HepG2 (cell line): ENCODE measurements around the gene FAM221B. TPM values are rescaled to one million over a fixed set of nuclear protein-coding genes. Genes with fewer than 3 reads are reported as not detected.

ENCODE experiments used
- BCL6 ChIP-seq: IDR thresholded peaks from 2 replicates; pipeline ENCODE4 v1.6.1; 2016; ENCODE audit warnings: missing genetic modification reagents, missing compliant biosample characterization
- DR1 ChIP-seq: sonication (generic); formaldehyde crosslinking; IDR thresholded peaks from 2 replicates; pipeline ENCODE4 v1.8.0; 2021; ENCODE audit warnings: mild to moderate bottlenecking, missing genetic modification reagents, inconsistent platforms
- ISX ChIP-seq: sonication (generic); formaldehyde crosslinking; conservative IDR thresholded peaks from 2 replicates; pipeline ENCODE4 v1.5.0; 2020; ENCODE audit warnings: missing genetic modification reagents
- LCORL ChIP-seq, 2 experiments: fragments of 450-650 bp in 1 of 2; sonication (generic) in 1 of 2; formaldehyde crosslinking in 1 of 2; IDR thresholded peaks; 2 replicates each; pipeline versions ENCODE4 v1.5.0 to v1.6.1; 2017 to 2020; ENCODE audit warnings: antibody characterized with exemption in 1 of 2, missing genetic modification reagents in 1 of 2
- MAF1 ChIP-seq: sonication (generic); formaldehyde crosslinking; IDR thresholded peaks from 2 replicates; pipeline ENCODE4 v1.5.0; 2020; ENCODE audit warnings: missing genetic modification reagents, borderline replicate concordance
- MTF2 ChIP-seq: sonication (generic); formaldehyde crosslinking; IDR thresholded peaks from 2 replicates; pipeline ENCODE4 v1.5.0; 2020; ENCODE audit warnings: missing genetic modification reagents, borderline replicate concordance
- REL ChIP-seq: sonication (generic); formaldehyde crosslinking; conservative IDR thresholded peaks from 2 replicates; pipeline ENCODE4 v1.8.0; 2022; ENCODE audit warnings: mild to moderate bottlenecking, missing genetic modification reagents, moderate library complexity
- REPIN1 ChIP-seq: sonication (generic); formaldehyde crosslinking; IDR thresholded peaks from 2 replicates; pipeline ENCODE4 v1.8.0; 2022; ENCODE audit warnings: missing genetic modification reagents, low read depth, mild to moderate bottlenecking, borderline replicate concordance
- SMAD3 ChIP-seq: sonication (generic); formaldehyde crosslinking; IDR thresholded peaks from 2 replicates; pipeline ENCODE4 v1.4.0; 2020; ENCODE audit warnings: missing genetic modification reagents
- SUZ12 ChIP-seq: fragments of 150-350 bp; IDR thresholded peaks from 2 replicates; pipeline ENCODE4 v1.6.1; 2014; ENCODE audit warnings: low read depth, low read length
- TOE1 ChIP-seq: sonication (generic); formaldehyde crosslinking; IDR thresholded peaks from 2 replicates; pipeline ENCODE4 v1.4.0; 2020; ENCODE audit warnings: mild to moderate bottlenecking, missing genetic modification reagents
- ZFP91 ChIP-seq: sonication (generic); formaldehyde crosslinking; IDR thresholded peaks from 2 replicates; pipeline ENCODE4 v1.9.0; 2022; ENCODE audit warnings: missing genetic modification reagents, mild to moderate bottlenecking, borderline replicate concordance
- ZNF121 ChIP-seq: sonication (generic); formaldehyde crosslinking; IDR thresholded peaks from 2 replicates; pipeline ENCODE4 v1.5.0; 2020; ENCODE audit warnings: mild to moderate bottlenecking, missing genetic modification reagents
- ZNF274 ChIP-seq: sonication (generic); formaldehyde crosslinking; IDR thresholded peaks from 2 replicates; pipeline ENCODE4 v1.5.1; 2020; ENCODE audit warnings: mild to moderate bottlenecking, missing genetic modification reagents
- ZNF367 ChIP-seq: sonication (generic); formaldehyde crosslinking; IDR thresholded peaks from 2 replicates; pipeline ENCODE4 v1.4.0; 2020; ENCODE audit warnings: missing genetic modification reagents, borderline replicate concordance
- ZNF850 ChIP-seq: sonication (generic); formaldehyde crosslinking; conservative IDR thresholded peaks from 2 replicates; pipeline ENCODE4 v1.9.0; 2021; ENCODE audit warnings: mild to moderate bottlenecking, missing genetic modification reagents
- polyA plus RNA-seq, 8 experiments: library from polyadenylated mRNA; depleted of rRNA in 3 of 8; stranded (reverse) in 7 of 8; unstranded in 1 of 8; fragments of >200 nt; fragmentation: Illumina TruSeq in 4 of 8; extraction: Trizol in 4 of 8; gene quantifications; 2 replicates each; pipeline versions ENCODE4 v1.2.1 to v1.2.3, GENCODE V29; 2011 to 2016; ENCODE audit warnings: low read depth in 4 of 8, missing spikeins in 1 of 8, mixed read lengths in 1 of 8; ENCODE audit not compliant: insufficient read depth in 1 of 8
- total RNA-seq, 5 experiments: library from RNA; depleted of rRNA; stranded (reverse); fragments of >200 nt; fragmentation: Illumina TruSeq; extraction: Trizol; gene quantifications; 2 replicates each; pipeline ENCODE4 v1.2.3, GENCODE V29; 2016; ENCODE audit warnings: low read depth in 1 of 5
- TF ChIP-seq, protein P1 (sequence below): IDR thresholded peaks from 2 replicates; pipeline ENCODE4 v1.6.1; 2016; ENCODE audit warnings: low read depth
- TF ChIP-seq, protein P2 (sequence below): sonication (generic); formaldehyde crosslinking; IDR thresholded peaks from 2 replicates; pipeline ENCODE4 v1.4.0; 2020; ENCODE audit warnings: missing genetic modification reagents
- TF ChIP-seq, protein P3 (sequence below): sonication (generic); formaldehyde crosslinking; IDR thresholded peaks from 2 replicates; pipeline ENCODE4 v1.8.1; 2023; ENCODE audit warnings: mild to moderate bottlenecking, missing genetic modification reagents
- TF ChIP-seq, protein P4 (sequence below): sonication (generic); formaldehyde crosslinking; IDR thresholded peaks from 2 replicates; pipeline ENCODE4 v1.4.0; 2020; ENCODE audit warnings: missing genetic modification reagents

FAM221B gene
- total and polyA plus RNA-seq, 2 of the 13 experiments (the other 11 are each of a cell fraction or from before 2014, with no cell fraction given) = not detected

GRCh38 chr9:35801328-35802128 lies 27.0 kb downstream of the FAM221B start (continued):
- TF ChIP-seq MTF2 = no peak
- TF ChIP-seq, protein P1, sequence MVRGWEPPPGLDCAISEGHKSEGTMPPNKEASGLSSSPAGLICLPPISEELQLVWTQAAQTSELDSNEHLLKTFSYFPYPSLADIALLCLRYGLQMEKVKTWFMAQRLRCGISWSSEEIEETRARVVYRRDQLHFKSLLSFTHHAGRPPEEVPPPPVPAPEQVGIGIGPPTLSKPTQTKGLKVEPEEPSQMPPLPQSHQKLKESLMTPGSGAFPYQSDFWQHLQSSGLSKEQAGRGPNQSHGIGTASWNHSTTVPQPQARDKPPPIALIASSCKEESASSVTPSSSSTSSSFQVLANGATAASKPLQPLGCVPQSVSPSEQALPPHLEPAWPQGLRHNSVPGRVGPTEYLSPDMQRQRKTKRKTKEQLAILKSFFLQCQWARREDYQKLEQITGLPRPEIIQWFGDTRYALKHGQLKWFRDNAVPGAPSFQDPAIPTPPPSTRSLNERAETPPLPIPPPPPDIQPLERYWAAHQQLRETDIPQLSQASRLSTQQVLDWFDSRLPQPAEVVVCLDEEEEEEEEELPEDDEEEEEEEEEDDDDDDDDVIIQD (CRISPR knock-in tag) = no peak
- TF ChIP-seq ZNF121 (CRISPR knock-in tag) = no peak
- TF ChIP-seq LCORL (IDR thresholded peaks at IDR 0.05) = no peak
- TF ChIP-seq LCORL (CRISPR knock-in tag; IDR thresholded peaks at IDR 0.05) = peak; percentile 62
- no peak for TF ChIP-seq DR1 (CRISPR knock-in tag)
- no peak for TF ChIP-seq REL (CRISPR knock-in tag)
- no peak for TF ChIP-seq ZNF274 (CRISPR knock-in tag)
- no peak for TF ChIP-seq SMAD3 (CRISPR knock-in tag)
- no peak for TF ChIP-seq ZFP91 (CRISPR knock-in tag)
- TF ChIP-seq SUZ12 = no peak
- no peak for TF ChIP-seq ZNF850
- TF ChIP-seq BCL6 (CRISPR knock-in tag) = peak; percentile 49
- TF ChIP-seq, protein P2, sequence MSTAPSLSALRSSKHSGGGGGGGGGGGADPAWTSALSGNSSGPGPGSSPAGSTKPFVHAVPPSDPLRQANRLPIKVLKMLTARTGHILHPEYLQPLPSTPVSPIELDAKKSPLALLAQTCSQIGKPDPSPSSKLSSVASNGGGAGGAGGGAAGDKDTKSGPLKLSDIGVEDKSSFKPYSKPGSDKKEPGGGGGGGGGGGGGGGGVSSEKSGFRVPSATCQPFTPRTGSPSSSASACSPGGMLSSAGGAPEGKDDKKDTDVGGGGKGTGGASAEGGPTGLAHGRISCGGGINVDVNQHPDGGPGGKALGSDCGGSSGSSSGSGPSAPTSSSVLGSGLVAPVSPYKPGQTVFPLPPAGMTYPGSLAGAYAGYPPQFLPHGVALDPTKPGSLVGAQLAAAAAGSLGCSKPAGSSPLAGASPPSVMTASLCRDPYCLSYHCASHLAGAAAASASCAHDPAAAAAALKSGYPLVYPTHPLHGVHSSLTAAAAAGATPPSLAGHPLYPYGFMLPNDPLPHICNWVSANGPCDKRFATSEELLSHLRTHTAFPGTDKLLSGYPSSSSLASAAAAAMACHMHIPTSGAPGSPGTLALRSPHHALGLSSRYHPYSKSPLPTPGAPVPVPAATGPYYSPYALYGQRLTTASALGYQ (CRISPR knock-in tag) = no peak
- TF ChIP-seq REPIN1 = no peak; the same call in 1 of the 2 replicates
- TF ChIP-seq, protein P3, sequence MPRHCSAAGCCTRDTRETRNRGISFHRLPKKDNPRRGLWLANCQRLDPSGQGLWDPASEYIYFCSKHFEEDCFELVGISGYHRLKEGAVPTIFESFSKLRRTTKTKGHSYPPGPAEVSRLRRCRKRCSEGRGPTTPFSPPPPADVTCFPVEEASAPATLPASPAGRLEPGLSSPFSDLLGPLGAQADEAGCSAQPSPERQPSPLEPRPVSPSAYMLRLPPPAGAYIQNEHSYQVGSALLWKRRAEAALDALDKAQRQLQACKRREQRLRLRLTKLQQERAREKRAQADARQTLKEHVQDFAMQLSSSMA (CRISPR knock-in tag) = no peak
- TF ChIP-seq, protein P4, sequence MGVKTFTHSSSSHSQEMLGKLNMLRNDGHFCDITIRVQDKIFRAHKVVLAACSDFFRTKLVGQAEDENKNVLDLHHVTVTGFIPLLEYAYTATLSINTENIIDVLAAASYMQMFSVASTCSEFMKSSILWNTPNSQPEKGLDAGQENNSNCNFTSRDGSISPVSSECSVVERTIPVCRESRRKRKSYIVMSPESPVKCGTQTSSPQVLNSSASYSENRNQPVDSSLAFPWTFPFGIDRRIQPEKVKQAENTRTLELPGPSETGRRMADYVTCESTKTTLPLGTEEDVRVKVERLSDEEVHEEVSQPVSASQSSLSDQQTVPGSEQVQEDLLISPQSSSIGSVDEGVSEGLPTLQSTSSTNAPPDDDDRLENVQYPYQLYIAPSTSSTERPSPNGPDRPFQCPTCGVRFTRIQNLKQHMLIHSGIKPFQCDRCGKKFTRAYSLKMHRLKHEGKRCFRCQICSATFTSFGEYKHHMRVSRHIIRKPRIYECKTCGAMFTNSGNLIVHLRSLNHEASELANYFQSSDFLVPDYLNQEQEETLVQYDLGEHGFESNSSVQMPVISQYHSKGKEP = no peak
- no peak for TF ChIP-seq MAF1 (CRISPR knock-in tag)
- TF ChIP-seq ZNF367 (CRISPR knock-in tag) = no peak
- no peak for TF ChIP-seq TOE1 (CRISPR knock-in tag)
- no peak for TF ChIP-seq ISX (CRISPR knock-in tag)
